ENCODE results near the gene MAP4. TPM values are rescaled to one million over a fixed set of nuclear protein-coding genes. Genes with fewer than 3 reads are reported as not detected.

The MAP4 gene
- total RNA-seq, 4 donors from 2014 or later = 117 to 175 (median 147) TPM

DNA sequence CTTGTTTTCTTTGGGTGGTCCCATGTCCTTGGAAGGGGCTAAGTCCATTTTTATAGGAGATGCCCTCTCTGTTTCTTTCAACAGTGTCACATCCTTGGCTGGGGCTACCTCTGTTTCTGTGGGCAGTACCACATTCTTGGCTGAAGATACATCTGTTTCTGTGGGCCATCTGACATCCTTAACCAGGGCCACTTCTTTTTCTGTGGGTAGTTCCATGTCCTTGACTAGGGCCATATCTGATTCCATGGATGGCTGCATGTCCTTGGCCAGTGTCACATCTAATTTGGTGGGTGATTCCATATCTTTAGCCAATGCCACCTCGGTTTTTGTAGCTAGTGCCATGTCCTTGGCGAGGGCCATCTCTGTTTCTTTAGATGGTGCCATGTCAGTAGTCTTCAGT, 99.5 kb downstream of the MAP4 start:
- TF ChIP-seq CTCF (IDR thresholded peaks at IDR 0.05; ENCODE audit: low read depth) = no peak

- no peak for TF ChIP-seq CTCF (IDR thresholded peaks at IDR 0.05; ENCODE audit: low read depth)
Observed at GRCh38 chr3:47916201-47916600, 100.0 kb downstream of the MAP4 start.

DNA sequence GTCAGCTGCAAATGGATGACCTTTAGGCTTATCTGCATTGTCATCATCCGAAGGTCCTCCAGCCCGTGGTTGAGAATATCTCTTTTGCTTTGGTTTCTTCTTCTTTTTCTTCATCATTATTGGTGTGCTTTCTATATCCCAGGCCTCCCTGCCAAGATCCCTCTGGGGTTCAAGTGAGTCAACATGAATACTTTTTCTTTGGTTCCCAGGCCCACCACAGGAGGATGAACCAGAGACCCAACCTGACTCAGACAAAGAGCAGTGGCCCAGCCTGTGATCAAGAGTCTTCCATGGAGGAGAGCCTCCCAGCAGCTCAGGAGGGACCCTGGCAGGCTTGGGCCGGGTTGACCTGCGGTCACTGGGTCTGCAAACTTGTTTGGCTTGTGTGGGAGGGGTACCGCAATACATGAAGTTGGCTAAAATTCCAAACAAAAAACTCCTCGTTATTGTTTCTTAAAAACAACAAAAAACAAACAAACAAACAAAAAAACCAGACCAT, 104.2 kb downstream of the MAP4 start:
- no peak for TF ChIP-seq CTCF (IDR thresholded peaks at IDR 0.05; ENCODE audit: low read depth)

- no peak for TF ChIP-seq CTCF (IDR thresholded peaks at IDR 0.05; ENCODE audit: low read depth)
Observed at GRCh38 chr3:47910777-47911440, 105.3 kb downstream of the MAP4 start.

DNA sequence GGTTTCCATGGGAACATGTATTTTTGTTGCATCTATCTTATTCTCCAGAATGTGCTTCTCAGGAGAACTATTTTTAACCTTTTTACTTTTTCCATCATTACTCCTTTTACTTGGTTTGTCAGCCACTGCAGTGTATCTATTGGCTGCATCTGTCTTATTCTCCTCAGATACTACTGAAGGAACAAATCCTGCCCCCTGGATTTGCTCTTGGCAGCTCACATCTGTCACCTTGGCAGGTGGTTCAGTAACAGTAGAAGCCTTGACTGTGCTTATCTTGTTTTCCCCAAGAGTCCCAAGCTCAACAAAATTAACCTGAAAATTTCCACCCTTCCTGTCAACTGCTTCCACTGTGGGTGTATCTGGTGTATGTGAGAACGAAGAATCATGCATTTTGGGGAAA, 106.0 kb downstream of the MAP4 start:
- no peak for TF ChIP-seq CTCF (IDR thresholded peaks at IDR 0.05; ENCODE audit: low read depth)

GRCh38 chr3:47909607-47910006, 106.6 kb downstream of the MAP4 start:
- TF ChIP-seq CTCF (IDR thresholded peaks at IDR 0.05; ENCODE audit: low read depth) = no peak

DNA sequence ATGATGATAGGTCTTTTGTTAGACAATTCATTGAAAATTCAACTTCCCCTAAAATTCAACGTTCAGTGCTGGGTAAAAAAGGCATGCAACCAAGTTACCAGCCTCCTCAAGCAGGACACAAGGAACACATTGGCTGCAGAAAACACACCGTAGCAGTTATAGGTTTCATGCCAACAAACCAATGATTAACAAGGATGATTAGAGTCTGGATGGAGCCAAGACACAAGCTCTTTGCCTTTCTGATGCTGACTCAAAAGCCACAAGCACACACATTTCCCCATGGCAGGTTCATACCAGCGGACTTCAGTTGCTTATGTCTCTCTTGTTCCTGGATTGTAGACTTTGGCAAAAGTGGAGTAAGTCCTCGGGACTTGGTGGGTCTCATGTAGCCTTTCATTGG, 107.5 kb downstream of the MAP4 start:
- TF ChIP-seq CTCF (IDR thresholded peaks at IDR 0.05; ENCODE audit: low read depth) = no peak

All from subcutaneous adipose tissue (tissue), 4 donors.